T-helper 17 cell (primary cell): Measurements from ENCODE around the gene CHAT. TPM values are rescaled to one million over a fixed set of nuclear protein-coding genes. Genes with fewer than 3 reads are reported as not detected.

Source experiments
- ATAC-seq: fragments of 150-1000 bp; cut with Tn5 transposase; 2 replicates; pipeline ENCODE4 v1.10.0; 2021; ENCODE audit warnings: mild to moderate bottlenecking, moderate library complexity
- DNase-seq, 3 donors: peaks; one replicate each; pipeline versions ENCODE4 v3.0.0 to v3.0.0-alpha.2; 2020 to 2021
- H3K9me3 ChIP-seq: one replicate; pipeline ENCODE4 v1.7.0; 2013; ENCODE audit warnings: low read length, mild to moderate bottlenecking; ENCODE audit not compliant: control insufficient read depth, poor library complexity, severe bottlenecking
- H3K27ac Mint-ChIP-seq: one replicate; pipeline ENCODE4 v1.8.0; 2022; ENCODE audit warnings: mild to moderate bottlenecking, moderate library complexity, mixed read lengths
- H3K27me3 Mint-ChIP-seq: one replicate; pipeline ENCODE4 v1.8.0; 2022; ENCODE audit warnings: mixed read lengths
- H3K36me3 Mint-ChIP-seq: one replicate; pipeline ENCODE4 v1.8.0; 2022; ENCODE audit warnings: low read depth, mixed read lengths
- H3K4me1 Mint-ChIP-seq: one replicate; pipeline ENCODE4 v1.8.0; 2022; ENCODE audit warnings: mild to moderate bottlenecking, mixed read lengths
- H3K4me3 Mint-ChIP-seq: one replicate; pipeline ENCODE4 v1.8.0; 2022; ENCODE audit warnings: mild to moderate bottlenecking, moderate library complexity, mixed read lengths
- total RNA-seq, 4 donors: library from RNA in 2 of 4; stranded (reverse) in 2 of 4; gene quantifications; one replicate each; pipeline ENCODE4 v1.2.3 and lab custom pipeline; 2022 to 2026

The CHAT gene
- not detected for total RNA-seq
- 0 reads per million in 2 donors for total RNA-seq (lab: John Stamatoyannopoulos, UW)

- DNase-seq = no peak
- H3K4me3 Mint-ChIP-seq = peak within 1 kb of the TSS; percentile 26
- H3K4me1 Mint-ChIP-seq = peaks cover 5% of the 10 kb centered on the region
- H3K27ac Mint-ChIP-seq = no peak within 1 kb of the TSS
- no peak for ATAC-seq
- peaks cover 3% of the 10 kb centered on the region for H3K36me3 Mint-ChIP-seq
- H3K9me3 ChIP-seq = no peaks in the 10 kb centered on the region
- H3K27me3 Mint-ChIP-seq = peaks cover 78% of the 10 kb centered on the region
These were observed at the start of gene CHAT for GRCh38 chr10:49613882-49614241. TSS of gene CHAT (plus strand) at chr10:49614037. CDS start at chr10:49614190, 153 bp downstream.

- Mint-ChIP-seq H3K36me3 (no peaks in the 10 kb centered on the region), H3K4me1 (no peaks in the 10 kb centered on the region), H3K27me3 (peaks cover 38% of the 10 kb centered on the region), H3K27ac (no peak overlapping the region), H3K4me3 (no peak overlapping the region)
- no peaks in the 10 kb centered on the region for H3K9me3 ChIP-seq
- ATAC-seq = no peak
- no peak for DNase-seq
These were observed 49.3 kb upstream of the CHAT start for GRCh38 chr10:49564461-49565009.

GRCh38 chr10:49567810-49568209 is 46.0 kb upstream of the CHAT start:
- ATAC-seq = no peak
- no peak for DNase-seq
- no peak overlapping the region for H3K4me3 Mint-ChIP-seq
- no peak overlapping the region for H3K27ac Mint-ChIP-seq
- no peaks in the 10 kb centered on the region for H3K9me3 ChIP-seq
- H3K4me1 Mint-ChIP-seq = no peaks in the 10 kb centered on the region
- H3K36me3 Mint-ChIP-seq = no peaks in the 10 kb centered on the region
- H3K27me3 Mint-ChIP-seq = peaks cover 39% of the 10 kb centered on the region

GRCh38 chr10:49568235-49568634 is 45.6 kb upstream of the CHAT start:
- H3K27ac Mint-ChIP-seq = no peak overlapping the region
- no peak for DNase-seq
- no peak overlapping the region for H3K4me3 Mint-ChIP-seq
- peaks cover 40% of the 10 kb centered on the region for H3K27me3 Mint-ChIP-seq
- no peaks in the 10 kb centered on the region for H3K9me3 ChIP-seq
- H3K36me3 Mint-ChIP-seq = no peaks in the 10 kb centered on the region
- ATAC-seq = no peak
- no peaks in the 10 kb centered on the region for H3K4me1 Mint-ChIP-seq

GRCh38 chr10:49569031-49569631 is 44.7 kb upstream of the CHAT start:
- no peak overlapping the region for H3K4me3 Mint-ChIP-seq
- DNase-seq (no peak), ATAC-seq (no peak)

GRCh38 chr10:49571388-49571787 is 42.4 kb upstream of the CHAT start:
- no peak for DNase-seq
- H3K27ac Mint-ChIP-seq = no peak overlapping the region

More at GRCh38 chr10:49569031-49569631, 44.7 kb upstream of the CHAT start:
- H3K36me3 Mint-ChIP-seq = no peaks in the 10 kb centered on the region
- no peaks in the 10 kb centered on the region for H3K4me1 Mint-ChIP-seq
- H3K27me3 Mint-ChIP-seq = peaks cover 39% of the 10 kb centered on the region
- no peak overlapping the region for H3K27ac Mint-ChIP-seq
- no peaks in the 10 kb centered on the region for H3K9me3 ChIP-seq

GRCh38 chr10:49572594-49573114 is 41.2 kb upstream of the CHAT start:
- Mint-ChIP-seq H3K36me3 (no peaks in the 10 kb centered on the region), H3K27ac (no peak overlapping the region), H3K4me3 (no peak overlapping the region), H3K4me1 (no peaks in the 10 kb centered on the region), H3K27me3 (peaks cover 45% of the 10 kb centered on the region)
- DNase-seq (no peak), ATAC-seq (no peak)
- H3K9me3 ChIP-seq = no peaks in the 10 kb centered on the region

More at GRCh38 chr10:49571388-49571787, 42.4 kb upstream of the CHAT start:
- Mint-ChIP-seq H3K27me3 (peaks cover 34% of the 10 kb centered on the region), H3K4me1 (no peaks in the 10 kb centered on the region), H3K36me3 (no peaks in the 10 kb centered on the region), H3K4me3 (no peak overlapping the region)
- ATAC-seq = no peak
- H3K9me3 ChIP-seq = no peaks in the 10 kb centered on the region

- Mint-ChIP-seq H3K27me3 (peaks cover 40% of the 10 kb centered on the region), H3K4me1 (no peaks in the 10 kb centered on the region), H3K36me3 (no peaks in the 10 kb centered on the region), H3K27ac (no peak overlapping the region), H3K4me3 (no peak overlapping the region)
- ATAC-seq (no peak), DNase-seq (no peak)
- H3K9me3 ChIP-seq = no peaks in the 10 kb centered on the region
These were observed 38.3 kb upstream of the CHAT start for GRCh38 chr10:49575489-49576072.

- Mint-ChIP-seq H3K27me3 (peaks cover 43% of the 10 kb centered on the region), H3K4me1 (peaks cover 3% of the 10 kb centered on the region), H3K27ac (no peak overlapping the region), H3K4me3 (no peak overlapping the region), H3K36me3 (no peaks in the 10 kb centered on the region)
- DNase-seq (no peak), ATAC-seq (no peak)
- H3K9me3 ChIP-seq = no peaks in the 10 kb centered on the region
These were observed 36.5 kb upstream of the CHAT start for GRCh38 chr10:49577182-49577925.

- Mint-ChIP-seq H3K4me3 (no peak overlapping the region), H3K4me1 (peaks cover 6% of the 10 kb centered on the region), H3K27me3 (peaks cover 47% of the 10 kb centered on the region), H3K27ac (no peak overlapping the region), H3K36me3 (peaks cover 2% of the 10 kb centered on the region)
- no peak for ATAC-seq
- DNase-seq = no peak
- no peaks in the 10 kb centered on the region for H3K9me3 ChIP-seq
These were observed 35.4 kb upstream of the CHAT start for GRCh38 chr10:49578392-49578791.

GRCh38 chr10:49579621-49580020 is 34.2 kb upstream of the CHAT start:
- Mint-ChIP-seq H3K27me3 (peaks cover 52% of the 10 kb centered on the region), H3K4me3 (no peak overlapping the region), H3K36me3 (peaks cover 2% of the 10 kb centered on the region), H3K27ac (no peak overlapping the region), H3K4me1 (peaks cover 6% of the 10 kb centered on the region)
- ATAC-seq (no peak), DNase-seq (no peak)
- no peaks in the 10 kb centered on the region for H3K9me3 ChIP-seq

- peaks cover 2% of the 10 kb centered on the region for H3K36me3 Mint-ChIP-seq
- DNase-seq (no peak), ATAC-seq (no peak)
- no peak overlapping the region for H3K4me3 Mint-ChIP-seq
- H3K27me3 Mint-ChIP-seq = peaks cover 46% of the 10 kb centered on the region
- no peak overlapping the region for H3K27ac Mint-ChIP-seq
- H3K4me1 Mint-ChIP-seq = peaks cover 6% of the 10 kb centered on the region
- H3K9me3 ChIP-seq = no peaks in the 10 kb centered on the region
These were observed 28.4 kb upstream of the CHAT start for GRCh38 chr10:49585387-49585786.

GRCh38 chr10:49587981-49588380 is 25.9 kb upstream of the CHAT start:
- H3K9me3 ChIP-seq = no peaks in the 10 kb centered on the region
- DNase-seq = no peak
- H3K4me1 Mint-ChIP-seq = peaks cover under 1% of the 10 kb centered on the region
- H3K4me3 Mint-ChIP-seq = no peak overlapping the region
- no peak for ATAC-seq
- H3K36me3 Mint-ChIP-seq = peaks cover 2% of the 10 kb centered on the region
- no peak overlapping the region for H3K27ac Mint-ChIP-seq
- H3K27me3 Mint-ChIP-seq = peaks cover 40% of the 10 kb centered on the region
